Chondrocyte (in vitro differentiated cells): ENCODE results near the gene CNPY4. TPM values are rescaled to one million over a fixed set of nuclear protein-coding genes. Genes with fewer than 3 reads are reported as not detected.
A peak's percentile ranks its signal among the peaks of the same experiment; 100 is the strongest.

Experiments
- DNase-seq: peaks from one replicate; pipeline ENCODE4 v3.0.0; 2021; ENCODE audit warnings: mixed read lengths, low spot score
- H3K27ac Mint-ChIP-seq: one replicate; pipeline ENCODE4 v1.8.0; 2021; ENCODE audit warnings: mild to moderate bottlenecking, moderate library complexity, mixed read lengths; ENCODE audit not compliant: unreplicated experiment
- H3K27me3 Mint-ChIP-seq: 2 replicates; pipeline ENCODE4 v1.8.0; 2021; ENCODE audit warnings: low read depth, mixed read lengths
- H3K36me3 Mint-ChIP-seq: 2 replicates; pipeline ENCODE4 v1.8.0; 2021; ENCODE audit warnings: low read depth, mixed read lengths
- H3K4me1 Mint-ChIP-seq: 2 replicates; pipeline ENCODE4 v1.8.0; 2021; ENCODE audit warnings: low read depth, mild to moderate bottlenecking, mixed read lengths
- H3K4me3 Mint-ChIP-seq: one replicate; pipeline ENCODE4 v1.8.0; 2021; ENCODE audit warnings: mild to moderate bottlenecking, moderate library complexity, mixed read lengths; ENCODE audit not compliant: unreplicated experiment
- H3K9me3 Mint-ChIP-seq: 2 replicates; pipeline ENCODE4 v1.8.0; 2021; ENCODE audit warnings: low read depth, mixed read lengths
- total RNA-seq: library from RNA; stranded (reverse); gene quantifications from 3 replicates; pipeline ENCODE4 v1.2.1, GENCODE V29; 2021
- TF ChIP-seq, protein P1 (sequence below): fragments of 200-600 bp; sonication (generic); IDR thresholded peaks from 2 replicates; pipeline ENCODE4 v1.5.0; 2021; ENCODE audit warnings: antibody characterized with exemption, mild to moderate bottlenecking, moderate library complexity

Gene CNPY4
- total RNA-seq, 1 donor from 2014 or later: 31.5 TPM

DNA sequence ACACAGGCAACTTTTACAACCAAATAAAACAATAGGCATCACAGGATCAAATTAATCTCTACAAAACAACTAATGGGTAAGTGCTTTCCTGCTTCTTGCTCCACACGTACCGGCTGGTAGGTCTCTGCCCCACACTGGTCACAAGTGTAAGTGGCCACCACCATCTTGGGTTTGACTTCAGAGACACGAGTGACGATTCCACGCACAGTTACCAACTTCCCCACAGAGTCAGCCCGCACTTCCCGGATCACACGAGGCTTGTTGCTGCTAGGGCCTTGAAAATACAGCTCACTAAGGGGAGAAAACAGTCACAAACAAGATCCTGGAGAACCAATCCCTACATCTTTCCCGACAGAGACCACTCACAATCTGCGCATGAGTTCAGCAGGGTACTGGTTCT, 20.5 kb upstream of the CNPY4 start:
- H3K9me3 Mint-ChIP-seq: no peaks in the 10 kb centered on the region
- no peaks in the 10 kb centered on the region for H3K27me3 Mint-ChIP-seq
- peaks cover 36% of the 10 kb centered on the region for H3K4me1 Mint-ChIP-seq
- TF ChIP-seq, protein P1, sequence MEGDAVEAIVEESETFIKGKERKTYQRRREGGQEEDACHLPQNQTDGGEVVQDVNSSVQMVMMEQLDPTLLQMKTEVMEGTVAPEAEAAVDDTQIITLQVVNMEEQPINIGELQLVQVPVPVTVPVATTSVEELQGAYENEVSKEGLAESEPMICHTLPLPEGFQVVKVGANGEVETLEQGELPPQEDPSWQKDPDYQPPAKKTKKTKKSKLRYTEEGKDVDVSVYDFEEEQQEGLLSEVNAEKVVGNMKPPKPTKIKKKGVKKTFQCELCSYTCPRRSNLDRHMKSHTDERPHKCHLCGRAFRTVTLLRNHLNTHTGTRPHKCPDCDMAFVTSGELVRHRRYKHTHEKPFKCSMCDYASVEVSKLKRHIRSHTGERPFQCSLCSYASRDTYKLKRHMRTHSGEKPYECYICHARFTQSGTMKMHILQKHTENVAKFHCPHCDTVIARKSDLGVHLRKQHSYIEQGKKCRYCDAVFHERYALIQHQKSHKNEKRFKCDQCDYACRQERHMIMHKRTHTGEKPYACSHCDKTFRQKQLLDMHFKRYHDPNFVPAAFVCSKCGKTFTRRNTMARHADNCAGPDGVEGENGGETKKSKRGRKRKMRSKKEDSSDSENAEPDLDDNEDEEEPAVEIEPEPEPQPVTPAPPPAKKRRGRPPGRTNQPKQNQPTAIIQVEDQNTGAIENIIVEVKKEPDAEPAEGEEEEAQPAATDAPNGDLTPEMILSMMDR: no peak
- no peak overlapping the region for H3K27ac Mint-ChIP-seq
- peak overlapping the region; percentile 93 for H3K4me3 Mint-ChIP-seq
- DNase-seq: no peak
- H3K36me3 Mint-ChIP-seq: peaks cover 36% of the 10 kb centered on the region

DNA sequence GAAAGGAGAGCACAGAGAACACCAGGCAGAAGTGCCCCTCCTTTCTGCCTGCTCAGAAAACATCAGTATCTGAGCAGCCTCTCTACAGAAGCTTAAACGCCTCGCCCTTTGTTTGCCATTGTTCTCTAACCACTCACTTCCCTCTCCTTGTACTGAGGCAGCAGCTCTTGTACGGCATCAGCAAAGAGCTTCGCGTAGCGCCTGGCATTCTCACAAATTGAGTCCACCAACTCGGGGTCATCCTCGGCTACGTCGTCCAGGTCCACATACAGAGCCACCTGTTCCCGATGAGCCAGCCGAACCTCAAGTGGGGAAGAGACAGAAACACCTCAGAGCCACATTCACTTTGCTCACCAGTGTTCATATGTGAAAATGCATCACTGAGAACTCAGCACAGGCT, 20.0 kb upstream of the CNPY4 start:
- Mint-ChIP-seq H3K4me1 (peaks cover 37% of the 10 kb centered on the region), H3K9me3 (no peaks in the 10 kb centered on the region), H3K27me3 (no peaks in the 10 kb centered on the region), H3K27ac (no peak overlapping the region), H3K4me3 (peak overlapping the region; percentile 93), H3K36me3 (peaks cover 37% of the 10 kb centered on the region)
- no peak for DNase-seq
- TF ChIP-seq, protein P1: no peak

DNA sequence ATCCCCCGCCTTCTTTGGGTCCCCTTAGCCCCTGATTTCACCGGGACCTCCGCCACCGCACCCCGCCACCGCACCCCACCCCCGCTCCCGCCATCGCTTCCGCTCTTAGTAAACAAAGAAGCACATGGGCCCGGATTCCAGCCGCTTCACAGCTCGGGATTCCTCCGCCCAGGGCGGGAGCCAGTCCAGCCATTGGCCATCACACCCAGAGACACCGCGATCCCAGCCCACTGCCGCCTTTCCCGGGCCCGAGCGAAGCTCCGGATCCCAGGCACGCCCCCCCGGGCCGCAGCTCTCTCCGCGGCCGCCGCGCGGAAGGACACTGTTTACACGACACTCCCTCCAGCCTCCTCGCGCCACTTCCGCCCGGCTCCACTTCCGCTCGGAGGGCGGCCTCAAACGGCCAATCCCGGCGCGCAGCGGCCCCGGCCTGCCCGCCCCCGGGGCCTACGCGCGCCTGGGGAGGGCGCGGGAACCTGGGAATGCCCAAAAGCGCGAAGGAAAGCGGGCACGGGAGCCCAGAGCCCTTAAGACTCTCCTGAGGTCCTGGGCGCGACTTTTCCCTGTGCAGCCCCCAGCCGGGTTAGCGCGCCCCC, 18.9 kb upstream of the CNPY4 start:
- peaks cover 37% of the 10 kb centered on the region for H3K36me3 Mint-ChIP-seq
- no peaks in the 10 kb centered on the region for H3K9me3 Mint-ChIP-seq
- peak overlapping the region; percentile 97 for H3K27ac Mint-ChIP-seq
- H3K4me3 Mint-ChIP-seq: peak overlapping the region; percentile 93
- DNase-seq: no peak
- H3K4me1 Mint-ChIP-seq: peaks cover 37% of the 10 kb centered on the region
- no peaks in the 10 kb centered on the region for H3K27me3 Mint-ChIP-seq
- TF ChIP-seq, protein P1: no peak

DNA sequence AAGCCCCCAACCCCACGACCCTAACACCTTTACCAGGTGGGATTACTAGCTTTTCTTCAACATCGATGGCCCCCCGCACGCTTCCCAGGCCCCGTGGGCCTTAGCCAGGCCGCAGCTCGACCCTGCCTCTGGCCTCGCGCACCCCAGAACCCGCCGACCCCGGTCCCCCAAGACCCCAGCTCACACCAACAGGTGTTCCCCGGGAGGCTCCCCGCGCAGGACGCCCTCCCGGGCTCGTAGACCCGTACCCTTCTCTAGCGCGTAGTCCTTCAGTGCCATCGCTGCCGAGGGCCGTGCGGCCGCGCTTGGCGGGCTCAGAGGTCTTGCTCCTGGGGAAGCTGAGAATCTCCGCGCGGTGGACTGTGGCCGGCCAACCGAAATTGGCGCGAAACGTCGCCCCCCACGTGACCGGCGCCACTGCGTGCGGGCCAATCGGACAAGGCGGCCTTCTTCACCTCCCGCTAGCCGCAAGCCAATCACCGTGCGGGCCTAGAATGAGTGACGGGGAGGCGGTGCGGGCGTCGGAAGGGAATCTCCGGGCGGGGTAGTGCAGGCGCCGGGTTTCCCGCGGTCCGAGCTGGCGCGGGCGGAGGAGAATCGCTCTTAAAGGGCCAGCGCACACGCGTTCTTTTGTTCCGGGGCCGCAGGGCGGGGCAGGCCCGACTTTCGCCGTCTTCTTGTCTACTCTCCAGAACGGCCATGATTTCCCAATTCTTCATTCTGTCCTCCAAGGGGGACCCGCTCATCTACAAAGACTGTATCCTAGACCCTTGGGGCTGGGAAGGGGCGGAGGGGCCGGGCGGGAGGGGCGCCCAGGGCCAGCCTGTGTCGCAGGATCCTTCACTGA, 18.2 kb upstream of the CNPY4 start, which contains the start of the genes AP4M1 and MCM7:
Gene AP4M1, plus strand, starts transcription at position 628 of the 847 bp plus-strand sequence. Its CDS starts 72 bp downstream, at position 700.
Gene MCM7, minus strand, starts transcription at position 382 of the 847 bp plus-strand sequence. Its CDS starts 103 bp downstream, at position 279.
- Mint-ChIP-seq H3K27me3 (no peaks in the 10 kb centered on the region), H3K9me3 (no peaks in the 10 kb centered on the region), H3K27ac (peak within 1 kb of the TSS; percentile 97), H3K4me3 (peak within 1 kb of the TSS; percentile 93), H3K4me1 (peaks cover 37% of the 10 kb centered on the region), H3K36me3 (peaks cover 30% of the 10 kb centered on the region)
- peak; percentile 99 for DNase-seq
- TF ChIP-seq, protein P1: no peak
